ENCODE results near the gene NT5DC1. TPM values are rescaled to one million over a fixed set of nuclear protein-coding genes. Genes with fewer than 3 reads are reported as not detected.

Gene NT5DC1
- polyA plus RNA-seq, 3 donors: 42.3 to 51.4 (median 43.7) TPM

DNA sequence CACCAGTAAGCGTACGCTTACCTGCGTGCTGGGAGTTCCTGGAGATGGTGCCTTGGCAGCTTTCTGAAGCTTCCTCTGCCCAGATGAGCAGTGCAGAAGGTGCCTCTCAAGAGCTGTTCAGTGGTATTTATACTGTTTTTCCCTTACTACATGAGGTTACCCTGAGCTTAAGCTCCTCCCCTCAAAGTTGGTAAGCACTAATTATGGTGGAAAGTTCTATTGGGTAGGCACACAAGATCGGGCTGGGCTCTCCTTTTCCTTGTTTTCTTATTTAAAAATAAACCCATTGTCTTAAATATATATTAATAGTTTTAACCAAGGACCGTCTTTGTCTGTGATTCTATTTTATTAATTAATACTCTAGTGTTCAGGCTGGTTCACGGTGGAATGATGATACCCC is 25.4 kb downstream of the NT5DC1 start, which contains the start of gene COL10A1:
Gene COL10A1 (minus strand): TSS at position 101 of the 400 bp plus-strand sequence. CDS start 640 bp downstream, outside the sequence.
- DNase-seq: no peak

GRCh38 chr6:116127771-116128493 is 27.3 kb downstream of the NT5DC1 start:
- no peak for DNase-seq

DNA sequence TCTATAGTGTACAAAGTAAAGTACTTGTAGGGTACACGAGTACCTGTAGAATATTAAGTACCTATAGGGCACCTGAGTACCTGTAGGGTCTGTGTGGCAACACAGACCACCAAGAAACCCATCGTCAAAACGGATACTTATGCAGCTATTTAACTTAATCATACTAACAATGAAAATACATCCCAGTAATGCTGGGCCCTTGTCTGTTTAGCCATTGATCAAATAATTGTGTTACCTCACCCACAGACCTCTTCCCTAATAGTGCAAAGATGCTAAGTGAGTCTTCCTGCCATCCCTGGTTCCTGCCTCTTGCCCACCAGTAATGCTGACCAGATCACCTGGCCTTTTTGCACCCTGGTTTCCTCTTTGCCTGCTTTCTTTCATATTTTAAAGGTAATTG is 32.8 kb downstream of the NT5DC1 start:
- no peak for DNase-seq

- DNase-seq: no peak
Measured at GRCh38 chr6:116136373-116136772, 35.7 kb downstream of the NT5DC1 start.

DNA sequence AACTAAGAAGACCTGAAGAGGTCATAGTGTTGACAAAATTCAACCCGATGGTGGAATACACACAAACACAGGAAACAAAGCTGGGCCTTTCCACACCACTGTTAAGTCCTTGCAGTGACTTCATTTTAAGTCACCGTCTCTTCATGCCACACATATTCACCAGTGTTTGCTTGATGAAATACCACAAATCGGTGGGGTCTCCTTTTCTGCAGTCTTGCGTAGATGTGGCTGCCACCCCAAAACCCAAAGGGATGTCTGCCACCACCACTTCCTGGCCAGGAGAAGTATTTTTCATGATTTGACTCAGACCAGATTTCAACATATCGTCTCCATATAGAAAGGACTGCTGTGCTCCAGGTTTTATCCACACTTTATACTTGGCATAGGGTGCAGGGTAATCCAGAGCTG is 36.3 kb downstream of the NT5DC1 start:
- DNase-seq: no peak

GRCh38 chr6:116139917-116140316 is 39.3 kb downstream of the NT5DC1 start:
- DNase-seq: no peak

GRCh38 chr6:116144605-116145004 is 44.0 kb downstream of the NT5DC1 start:
- DNase-seq: no peak

DNA sequence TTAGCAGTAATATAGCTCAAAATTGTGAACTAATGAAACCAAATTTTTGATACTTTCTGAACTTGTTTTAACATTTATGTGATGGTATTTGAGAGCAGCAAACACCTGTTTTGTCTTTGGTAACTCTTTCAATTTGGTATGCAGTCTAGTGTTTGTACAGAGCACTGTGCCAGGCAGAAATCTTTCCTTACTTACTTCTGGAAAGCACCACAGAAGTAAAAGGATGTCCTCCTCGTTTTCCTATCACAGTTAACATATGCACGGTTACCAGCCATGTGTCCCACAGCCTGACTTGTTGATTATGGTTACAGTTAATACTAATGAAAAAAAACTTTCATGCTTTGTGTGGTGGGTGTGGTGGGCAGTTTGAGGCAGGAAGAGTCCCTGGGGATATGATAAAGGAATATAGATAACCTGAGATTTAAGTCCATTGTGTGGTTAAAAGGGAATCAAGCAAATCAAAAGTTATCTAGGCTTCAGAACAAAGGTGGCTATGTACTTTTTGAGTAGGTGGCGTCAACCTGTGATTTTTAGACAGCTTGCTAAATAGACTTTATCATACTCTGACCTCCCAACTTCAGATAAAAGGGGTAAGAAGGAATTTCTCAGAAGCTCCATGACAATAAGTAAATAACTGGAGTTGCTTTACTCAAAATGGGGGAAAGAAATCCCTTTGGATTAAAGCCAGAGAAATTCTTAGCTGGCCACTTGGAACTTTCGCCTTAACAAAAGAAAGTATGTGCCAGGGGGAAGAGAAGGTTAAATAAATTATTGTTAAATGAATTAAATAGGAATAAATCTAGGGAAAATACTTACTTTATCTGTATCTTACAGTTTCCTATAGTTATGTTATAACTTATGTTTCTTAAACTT is 45.4 kb downstream of the NT5DC1 start:
- DNase-seq: no peak

DNA sequence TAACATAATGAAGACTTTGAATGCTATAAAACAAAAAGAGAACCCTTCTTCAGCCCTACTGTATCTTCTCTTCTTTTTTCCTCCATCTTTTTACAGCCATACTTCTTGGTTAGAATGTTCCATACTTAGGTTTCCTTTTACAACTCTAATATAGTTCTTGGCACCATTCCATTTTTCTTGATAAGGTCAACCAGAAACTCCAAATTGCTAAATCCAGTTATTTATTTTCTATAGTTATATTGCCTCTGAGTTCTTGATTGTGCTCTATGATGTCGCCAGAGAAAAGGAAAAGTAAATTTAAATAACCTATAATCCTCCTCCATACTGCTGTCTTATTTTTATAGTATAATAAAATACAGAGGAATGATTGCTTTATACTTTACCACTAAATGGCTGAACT is 52.0 kb downstream of the NT5DC1 start:
- DNase-seq: no peak

DNA sequence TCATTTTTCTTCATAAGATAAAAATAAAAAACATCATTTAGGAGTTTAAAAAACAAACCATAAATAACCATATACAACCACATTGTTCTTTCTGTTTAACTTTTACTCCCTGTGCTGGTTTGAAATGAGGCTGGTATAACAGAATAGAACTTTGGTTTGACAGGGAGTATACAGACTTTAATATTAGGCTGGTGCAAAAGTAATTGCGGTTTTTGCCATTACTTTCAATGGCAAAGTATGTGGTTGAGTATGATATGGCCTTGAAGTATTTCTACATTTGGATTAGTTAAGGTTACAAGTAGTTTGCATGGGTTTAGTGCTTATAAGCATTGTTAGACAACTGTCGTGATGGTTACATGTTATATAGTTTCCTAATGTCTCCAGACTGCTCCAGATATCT is 54.2 kb downstream of the NT5DC1 start:
- no peak for DNase-seq

DNA sequence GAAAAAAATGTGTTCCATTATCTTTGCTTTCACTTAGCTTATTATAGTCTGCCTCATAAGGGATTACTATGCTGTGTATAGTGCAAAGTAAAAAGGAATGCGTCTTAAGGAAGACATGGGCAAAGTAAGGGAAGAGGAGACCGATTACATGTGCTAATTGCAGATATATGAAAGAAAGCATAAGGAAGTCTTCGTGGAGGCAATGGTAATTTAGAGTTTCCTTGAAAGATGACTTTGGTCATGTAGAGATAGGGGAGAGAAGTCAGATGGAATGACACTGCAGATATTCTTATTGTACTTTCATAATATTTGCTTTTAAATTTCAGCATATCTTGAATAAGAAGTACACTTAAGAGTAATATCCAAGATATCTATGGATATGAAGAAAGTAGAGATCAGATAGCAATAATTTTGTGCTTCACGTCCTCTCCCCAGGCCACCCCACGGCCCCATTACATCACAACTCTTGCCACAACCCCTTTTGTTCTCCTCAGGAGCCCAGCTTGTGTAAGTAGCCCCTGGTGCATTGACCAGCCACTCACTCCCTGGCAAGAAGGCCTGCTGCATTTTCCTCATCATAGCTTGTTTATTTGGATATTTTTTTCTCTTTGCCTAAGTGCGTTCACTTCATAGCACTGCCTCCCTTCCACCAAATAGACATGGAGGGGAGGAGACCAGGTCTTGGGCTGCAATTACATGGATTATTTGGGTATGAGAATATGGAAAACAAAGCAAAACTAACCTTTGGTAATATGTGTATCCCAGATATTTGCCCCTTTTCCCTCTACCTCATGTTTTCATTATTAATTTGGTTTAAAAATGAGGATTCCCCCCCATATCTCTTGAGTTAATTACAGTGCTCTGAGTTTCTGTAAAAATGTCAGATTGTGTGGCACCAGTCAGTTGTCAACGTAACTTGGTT is 56.0 kb downstream of the NT5DC1 start:
- no peak for DNase-seq

GRCh38 chr6:116157391-116157790 is 56.7 kb downstream of the NT5DC1 start:
- no peak for DNase-seq

DNA sequence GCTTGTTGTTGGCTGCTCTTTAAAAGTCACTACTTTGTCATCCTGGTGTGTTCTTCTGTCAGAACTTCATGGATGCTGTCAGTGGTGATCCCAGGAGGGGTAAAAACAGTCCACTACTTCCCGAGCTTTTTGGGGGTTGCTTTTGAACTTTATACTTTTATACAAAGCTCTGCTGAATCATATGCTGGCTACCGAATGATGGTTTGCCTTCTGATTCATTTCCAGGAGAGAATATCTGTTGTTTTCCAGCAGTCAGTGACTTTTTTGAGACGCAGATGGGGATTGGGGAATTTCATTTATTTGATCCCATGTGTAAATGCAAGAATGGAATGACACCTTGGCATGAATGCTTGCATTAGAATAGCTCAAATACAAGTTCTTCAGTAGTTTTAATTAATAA is 58.0 kb downstream of the NT5DC1 start:
- no peak for DNase-seq

DNA sequence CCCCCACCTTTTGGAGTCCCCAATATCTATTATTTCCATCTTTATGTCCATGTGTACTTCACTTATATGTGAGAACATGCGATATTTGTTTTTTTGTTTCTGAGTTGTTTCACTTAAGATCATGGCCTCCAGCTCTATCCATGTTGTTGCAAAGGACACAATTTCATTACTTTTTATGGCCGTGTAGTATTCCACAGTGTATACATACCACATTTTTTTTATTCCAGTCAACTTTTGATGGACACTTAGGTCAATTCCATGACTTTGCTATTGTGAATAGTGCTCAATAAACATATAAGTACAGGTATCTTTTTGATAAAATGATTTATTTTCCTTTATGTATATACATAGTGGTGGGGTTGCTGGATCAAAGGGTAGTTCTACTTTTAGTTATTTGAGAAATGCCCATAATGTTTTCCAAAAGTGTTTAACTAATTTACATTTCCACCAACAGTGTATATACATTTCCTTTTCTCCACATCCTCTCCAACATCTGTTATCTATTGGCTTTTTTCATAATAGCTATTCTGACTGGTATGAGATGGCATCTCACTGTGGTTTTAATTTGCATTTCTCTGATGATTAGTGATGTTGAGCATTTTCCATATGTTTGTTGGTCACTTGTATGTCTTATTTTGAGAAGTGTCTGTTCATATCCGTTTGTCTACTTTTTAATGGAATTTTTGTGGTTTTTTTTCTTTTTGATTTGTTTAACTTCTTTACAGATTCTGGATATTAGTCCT is 59.3 kb downstream of the NT5DC1 start:
- DNase-seq: no peak

DNA sequence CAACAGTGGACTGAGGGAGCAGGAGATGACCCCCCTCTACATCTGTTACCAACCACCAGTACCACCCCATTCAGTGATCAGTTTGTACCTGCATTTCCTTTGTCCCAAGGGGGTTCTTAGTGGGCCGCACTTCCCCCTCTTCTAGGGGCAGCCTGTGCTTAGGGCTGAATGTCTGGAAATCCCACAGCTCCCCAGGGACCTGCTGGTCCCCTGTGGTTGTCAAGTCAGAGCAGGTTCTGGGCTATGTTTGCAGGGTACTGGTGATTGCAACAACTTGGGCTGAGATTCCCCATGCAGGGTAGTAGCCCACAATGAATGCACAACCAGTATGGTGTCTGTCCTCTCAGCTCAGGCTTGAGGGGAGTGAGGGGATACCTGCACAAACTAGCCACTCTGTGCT is 64.9 kb downstream of the NT5DC1 start:
- DNase-seq: no peak

- DNase-seq: no peak
Measured at GRCh38 chr6:116166369-116166768, 65.7 kb downstream of the NT5DC1 start.

DNA sequence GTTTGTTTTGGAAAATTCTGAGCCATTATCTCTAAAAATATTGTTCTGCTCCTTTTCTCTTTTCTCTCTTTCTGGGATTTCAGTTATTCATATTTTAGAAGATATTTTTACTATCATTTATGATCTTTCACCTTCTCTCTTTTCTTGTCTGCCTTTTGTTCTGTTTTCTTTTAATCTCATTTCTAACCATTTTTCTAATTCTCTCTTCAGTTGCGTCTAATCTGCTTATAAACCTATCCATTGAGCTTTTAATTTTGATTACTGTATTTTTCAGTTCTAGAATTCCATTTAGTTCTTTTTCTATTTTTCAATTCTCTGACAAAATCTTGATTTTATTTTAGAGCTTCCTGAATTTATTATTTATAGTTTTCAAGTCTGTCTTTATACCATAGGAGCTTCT is 67.5 kb downstream of the NT5DC1 start:
- no peak for DNase-seq

DNA sequence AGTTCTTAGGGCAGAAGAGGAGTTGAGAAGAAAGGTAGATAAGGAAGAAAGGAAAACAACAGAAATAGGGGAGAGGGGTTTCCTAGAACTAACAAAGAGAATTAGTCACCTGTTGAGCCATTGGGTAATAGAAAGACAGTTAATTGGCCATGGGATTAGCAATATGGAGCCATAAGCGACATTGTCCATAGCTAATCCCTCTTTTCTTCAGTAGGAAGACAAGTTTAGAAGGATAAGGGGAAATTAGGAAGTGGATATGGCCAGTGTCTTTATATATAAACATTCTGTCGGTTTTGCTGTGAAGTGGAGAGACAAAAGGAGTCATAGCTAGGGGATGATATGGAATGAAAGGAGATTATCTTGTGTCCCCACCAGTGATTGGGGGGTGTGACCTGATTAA is 69.2 kb downstream of the NT5DC1 start:
- no peak for DNase-seq

GRCh38 chr6:116170358-116171057 is 69.9 kb downstream of the NT5DC1 start:
- no peak for DNase-seq

DNA sequence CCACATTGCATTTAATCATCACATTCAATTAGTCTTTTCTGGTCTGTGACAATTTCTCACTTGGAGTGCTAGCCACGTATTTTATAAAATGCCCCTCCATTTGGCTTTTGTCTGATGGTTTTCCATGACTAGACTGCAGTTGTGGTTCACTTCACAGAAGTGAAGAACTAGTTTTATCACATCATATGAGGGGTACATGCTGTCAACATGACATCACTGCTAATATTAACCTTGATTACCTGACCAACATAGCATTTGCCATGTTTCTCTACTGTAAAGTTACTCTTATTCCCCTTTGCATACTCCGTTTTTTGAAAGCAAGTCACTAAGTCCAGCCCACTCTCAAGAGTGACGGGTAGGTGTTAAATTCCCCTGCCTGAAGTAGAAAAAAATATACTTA is 73.3 kb downstream of the NT5DC1 start:
- DNase-seq: no peak

- DNase-seq: no peak
Measured at GRCh38 chr6:116175344-116175743, 74.7 kb downstream of the NT5DC1 start.

Measured in renal pelvis (tissue), 4 donors.